Measurements from ENCODE around the gene CEP170B.

DNA sequence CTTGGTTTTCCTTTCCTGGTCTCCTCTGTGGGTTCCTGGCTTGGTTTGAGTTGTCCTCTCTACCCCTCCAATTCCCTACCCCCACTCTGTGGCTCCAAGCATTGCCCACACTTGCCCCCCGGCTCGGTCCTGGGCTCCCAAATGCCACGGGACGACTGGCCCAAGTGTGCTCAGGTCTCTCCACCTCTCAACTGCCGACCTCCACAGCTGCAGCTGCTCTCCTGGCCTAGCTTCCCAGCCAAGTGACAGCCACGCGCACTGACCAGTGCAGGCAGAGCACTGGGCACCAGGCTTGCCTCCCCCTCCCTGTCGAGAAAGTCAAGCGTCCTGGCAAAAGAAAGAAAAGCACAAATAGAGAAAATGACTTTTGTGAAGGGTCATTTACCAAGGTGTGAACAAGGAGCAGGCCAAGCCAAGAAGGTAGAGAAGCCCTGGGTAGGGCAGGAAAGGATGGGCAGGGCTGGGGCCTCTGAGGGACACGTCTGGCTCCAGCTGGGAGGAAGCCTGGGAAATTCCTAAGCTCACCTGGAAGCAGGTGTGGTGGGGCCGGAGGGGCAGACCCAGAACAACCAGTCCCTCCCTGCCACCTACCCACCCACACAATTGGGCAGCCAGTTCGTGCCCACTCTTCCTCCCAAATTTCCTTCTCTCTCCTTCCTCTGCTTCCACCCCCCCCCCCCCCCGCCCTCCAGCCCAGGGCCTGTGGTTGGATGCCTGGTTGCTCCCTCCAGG is 1.8 kb upstream of the CEP170B start:
- no peak for TF ChIP-seq CHD2 (IDR thresholded peaks at IDR 0.05; ENCODE audit: low read length)
- TF ChIP-seq EP300 (IDR thresholded peaks at IDR 0.05; ENCODE audit: borderline replicate concordance in 1 of 2, low read depth in 2 of 2, low read length in 2 of 2) = no peak
- no peak for TF ChIP-seq POLR2AphosphoS5 (IDR thresholded peaks at IDR 0.05; ENCODE audit: low read depth, low read length)
- TF ChIP-seq, protein P1, sequence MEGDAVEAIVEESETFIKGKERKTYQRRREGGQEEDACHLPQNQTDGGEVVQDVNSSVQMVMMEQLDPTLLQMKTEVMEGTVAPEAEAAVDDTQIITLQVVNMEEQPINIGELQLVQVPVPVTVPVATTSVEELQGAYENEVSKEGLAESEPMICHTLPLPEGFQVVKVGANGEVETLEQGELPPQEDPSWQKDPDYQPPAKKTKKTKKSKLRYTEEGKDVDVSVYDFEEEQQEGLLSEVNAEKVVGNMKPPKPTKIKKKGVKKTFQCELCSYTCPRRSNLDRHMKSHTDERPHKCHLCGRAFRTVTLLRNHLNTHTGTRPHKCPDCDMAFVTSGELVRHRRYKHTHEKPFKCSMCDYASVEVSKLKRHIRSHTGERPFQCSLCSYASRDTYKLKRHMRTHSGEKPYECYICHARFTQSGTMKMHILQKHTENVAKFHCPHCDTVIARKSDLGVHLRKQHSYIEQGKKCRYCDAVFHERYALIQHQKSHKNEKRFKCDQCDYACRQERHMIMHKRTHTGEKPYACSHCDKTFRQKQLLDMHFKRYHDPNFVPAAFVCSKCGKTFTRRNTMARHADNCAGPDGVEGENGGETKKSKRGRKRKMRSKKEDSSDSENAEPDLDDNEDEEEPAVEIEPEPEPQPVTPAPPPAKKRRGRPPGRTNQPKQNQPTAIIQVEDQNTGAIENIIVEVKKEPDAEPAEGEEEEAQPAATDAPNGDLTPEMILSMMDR (IDR thresholded peaks at IDR 0.05; ENCODE audit: control extremely low read depth in 1 of 3, insufficient read depth in 1 of 3, low read depth in 1 of 3, low read length in 3 of 3) = no peak
- TF ChIP-seq TEAD4 (IDR thresholded peaks at IDR 0.05; ENCODE audit: low read depth, low read length) = no peak

All from H1 (cell line).